ENCODE data around the gene CHD5.

GRCh38 chr1:6105218-6105679 is 74.9 kb downstream of the CHD5 start:
- TF ChIP-seq ATF3 (CRISPR knock-in tag; conservative IDR thresholded peaks at IDR 0.05) (no peak), RELA (CRISPR knock-in tag; IDR thresholded peaks at IDR 0.05; ENCODE audit: borderline replicate concordance) (no peak), ZNF138 (CRISPR knock-in tag; conservative IDR thresholded peaks at IDR 0.05) (no peak)
